Gastroesophageal sphincter (tissue), 4 donors: Measurements from ENCODE around the gene STK31. TPM values are rescaled to one million over a fixed set of nuclear protein-coding genes. Genes with fewer than 3 reads are reported as not detected.

Source experiments
- ATAC-seq: fragments of 150-250 bp; one replicate; pipeline ENCODE4 v1.9.1; 2016; ENCODE audit warnings: mild to moderate bottlenecking, moderate library complexity
- H3K27ac ChIP-seq, 4 donors: fragments of 200-600 bp; sonication (generic) in 3 of 4; 1 replicate in 3 of 4; 2 replicates in 1 of 4; pipeline ENCODE4 v1.5.1; 2016 to 2019
- H3K27me3 ChIP-seq: fragments of 200-600 bp; sonication (generic); one replicate; pipeline ENCODE4 v1.5.1; 2019
- H3K36me3 ChIP-seq, 2 donors: fragments of 200-600 bp; sonication (generic); one replicate each; pipeline ENCODE4 v1.5.1; 2019; ENCODE audit warnings: control low read depth in 1 of 2
- H3K4me1 ChIP-seq, 3 donors: fragments of 200-600 bp; sonication (generic); 1 replicate in 2 of 3; 2 replicates in 1 of 3; pipeline ENCODE4 v1.5.1; 2016 to 2019; ENCODE audit warnings: control low read depth in 2 of 3
- H3K4me3 ChIP-seq, 2 donors: fragments of 200-600 bp; sonication (generic); one replicate each; pipeline ENCODE4 v1.5.1; 2019; ENCODE audit warnings: mild to moderate bottlenecking in 1 of 2, moderate library complexity in 1 of 2
- H3K9me3 ChIP-seq, 3 donors: fragments of 200-600 bp; sonication (generic); one replicate each; pipeline ENCODE4 v1.5.1; 2017 to 2019; ENCODE audit warnings: control low read depth in 2 of 3
- EP300 ChIP-seq: sonication (generic); formaldehyde crosslinking; IDR thresholded peaks from one replicate; pipeline ENCODE4 v1.6.1; 2017; ENCODE audit warnings: antibody characterized with exemption, mild to moderate bottlenecking
- POLR2A ChIP-seq, 2 donors: fragments of 450-650 bp; IDR thresholded peaks; one replicate each; pipeline ENCODE4 v1.6.1; 2017; ENCODE audit warnings: antibody characterized with exemption in 2 of 2, mild to moderate bottlenecking in 2 of 2, moderate library complexity in 1 of 2
- POLR2AphosphoS5 ChIP-seq: sonication (generic); formaldehyde crosslinking; IDR thresholded peaks from one replicate; pipeline ENCODE4 v1.6.1; 2017; ENCODE audit warnings: antibody characterized with exemption
- WGBS, 2 donors: methylation state at CpG; one replicate each; pipeline ENCODE4 v1.1.5; 2018; ENCODE audit warnings: low coverage in 1 of 2; 5-methylcytosine and 5-hydroxymethylcytosine counted together
- total RNA-seq, 4 donors: library from RNA; depleted of rRNA; stranded (reverse); fragments of >200 nt; gene quantifications; one replicate each; pipeline ENCODE4 v1.1.0, GENCODE V29; 2016
- TF ChIP-seq, protein P1 (sequence below), 4 experiments: fragments of 200-600 bp in 2 of 4; fragments of 450-650 bp in 2 of 4; sonication (generic) in 1 of 4; IDR thresholded peaks; one replicate each; pipeline ENCODE4 v1.5.1; 2017 to 2019; ENCODE audit warnings: antibody characterized with exemption in 4 of 4, mild to moderate bottlenecking in 2 of 4, moderate library complexity in 2 of 4

Gene STK31
- total RNA-seq, 4 donors from 2014 or later, result 0.31 to 0.94 (median 0.62) TPM; not detected in 1

DNA sequence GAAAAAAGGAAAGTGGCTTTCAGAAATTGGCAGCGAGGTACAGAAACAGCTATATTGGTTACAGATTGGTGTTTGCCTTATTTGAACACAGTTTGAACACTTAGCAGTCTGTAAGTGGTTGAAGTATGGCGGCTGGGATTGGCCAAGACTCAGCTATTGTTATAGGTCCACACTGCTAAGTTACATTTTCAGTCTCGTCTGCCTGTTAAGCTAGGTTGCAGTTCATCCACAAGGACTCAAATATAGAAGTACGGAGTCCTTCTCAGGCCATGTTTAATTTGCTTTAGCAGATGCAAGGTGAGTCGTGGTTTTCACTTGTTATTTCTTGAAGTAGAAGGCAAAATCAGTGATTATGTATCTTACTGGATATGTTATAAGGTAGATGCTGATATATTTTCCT is 73.1 kb downstream of the STK31 start:
- Histone ChIP-seq H3K27ac (no peak overlapping the region), H3K4me3 (no peak overlapping the region), H3K4me1 (no peaks in the 10 kb centered on the region), H3K36me3 (no peaks in the 10 kb centered on the region), H3K27me3 (no peaks in the 10 kb centered on the region), H3K9me3 (peaks cover 0 to 6% (median 0%) of the 10 kb centered on the region in 3 donors)
- no peak for TF ChIP-seq POLR2AphosphoS5
- TF ChIP-seq, protein P1, sequence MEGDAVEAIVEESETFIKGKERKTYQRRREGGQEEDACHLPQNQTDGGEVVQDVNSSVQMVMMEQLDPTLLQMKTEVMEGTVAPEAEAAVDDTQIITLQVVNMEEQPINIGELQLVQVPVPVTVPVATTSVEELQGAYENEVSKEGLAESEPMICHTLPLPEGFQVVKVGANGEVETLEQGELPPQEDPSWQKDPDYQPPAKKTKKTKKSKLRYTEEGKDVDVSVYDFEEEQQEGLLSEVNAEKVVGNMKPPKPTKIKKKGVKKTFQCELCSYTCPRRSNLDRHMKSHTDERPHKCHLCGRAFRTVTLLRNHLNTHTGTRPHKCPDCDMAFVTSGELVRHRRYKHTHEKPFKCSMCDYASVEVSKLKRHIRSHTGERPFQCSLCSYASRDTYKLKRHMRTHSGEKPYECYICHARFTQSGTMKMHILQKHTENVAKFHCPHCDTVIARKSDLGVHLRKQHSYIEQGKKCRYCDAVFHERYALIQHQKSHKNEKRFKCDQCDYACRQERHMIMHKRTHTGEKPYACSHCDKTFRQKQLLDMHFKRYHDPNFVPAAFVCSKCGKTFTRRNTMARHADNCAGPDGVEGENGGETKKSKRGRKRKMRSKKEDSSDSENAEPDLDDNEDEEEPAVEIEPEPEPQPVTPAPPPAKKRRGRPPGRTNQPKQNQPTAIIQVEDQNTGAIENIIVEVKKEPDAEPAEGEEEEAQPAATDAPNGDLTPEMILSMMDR (IDR thresholded peaks at IDR 0.05), result no peak
- TF ChIP-seq POLR2A (IDR thresholded peaks at IDR 0.05), result no peak
- no peak for TF ChIP-seq EP300
- no peak for ATAC-seq
- WGBS, 2 donors, result 52 to 87% methylated on average over 5 of the region's 5 CpGs

DNA sequence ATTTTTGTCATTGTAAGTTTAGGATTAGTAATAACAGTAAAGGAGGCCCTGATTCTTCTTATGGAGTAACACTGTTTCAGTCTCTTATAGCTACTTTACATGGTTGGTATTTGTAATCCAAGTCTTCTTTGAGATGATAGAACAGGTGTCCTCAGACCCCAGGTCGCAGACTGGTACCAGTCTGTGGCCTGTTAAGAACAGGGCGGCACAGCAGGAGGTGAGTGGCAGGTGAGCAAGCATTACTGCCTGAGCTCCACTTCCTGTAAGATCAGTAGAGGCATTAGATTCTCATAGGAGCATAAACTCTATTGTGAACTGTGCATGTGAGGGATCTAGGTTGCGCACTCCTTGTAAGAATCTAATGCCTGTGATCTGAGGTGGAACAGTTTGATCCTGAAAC is 77.3 kb downstream of the STK31 start:
- TF ChIP-seq EP300 (no peak), POLR2AphosphoS5 (no peak), POLR2A (IDR thresholded peaks at IDR 0.05) (no peak)
- TF ChIP-seq, protein P1 (IDR thresholded peaks at IDR 0.05), result no peak
- Histone ChIP-seq H3K27ac (no peak overlapping the region), H3K4me1 (no peaks in the 10 kb centered on the region), H3K36me3 (no peaks in the 10 kb centered on the region), H3K4me3 (no peak overlapping the region), H3K27me3 (no peaks in the 10 kb centered on the region), H3K9me3 (no peaks in the 10 kb centered on the region)
- no peak for ATAC-seq
- WGBS, 2 donors, result 86 to 90% methylated on average over 2 of the region's 3 CpGs

GRCh38 chr7:23788843-23789242 is 78.8 kb downstream of the STK31 start:
- Histone ChIP-seq H3K27me3 (no peaks in the 10 kb centered on the region), H3K36me3 (no peaks in the 10 kb centered on the region), H3K4me1 (no peaks in the 10 kb centered on the region), H3K9me3 (no peaks in the 10 kb centered on the region), H3K4me3 (no peak overlapping the region), H3K27ac (no peak overlapping the region)
- no peak for TF ChIP-seq POLR2AphosphoS5
- ATAC-seq, result no peak
- 55 to 71% methylated on average over 3 of the region's 3 CpGs for WGBS, 2 donors

DNA sequence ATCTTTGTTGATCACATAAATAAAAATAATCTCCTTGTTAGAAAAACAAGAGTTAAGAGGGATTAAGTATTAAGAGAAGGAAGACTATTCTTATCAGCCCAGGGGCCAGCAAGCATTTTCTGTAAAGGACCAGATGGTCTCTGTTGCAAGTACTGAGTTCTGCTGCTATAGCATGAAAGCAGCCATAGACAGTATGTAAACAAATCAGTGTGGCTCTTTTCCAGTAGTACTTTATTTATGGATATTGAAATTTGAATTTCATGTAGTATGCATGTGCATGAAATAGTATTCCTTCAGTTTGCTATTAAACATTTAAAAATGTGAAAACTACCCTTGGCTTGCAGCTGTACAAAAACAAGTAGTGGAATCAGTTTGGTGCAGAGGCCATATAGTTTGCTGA is 81.7 kb downstream of the STK31 start:
- Histone ChIP-seq H3K27ac (no peak overlapping the region), H3K9me3 (peaks cover 0 to 20% (median 0%) of the 10 kb centered on the region in 3 donors), H3K36me3 (no peaks in the 10 kb centered on the region), H3K27me3 (no peaks in the 10 kb centered on the region), H3K4me3 (no peak overlapping the region), H3K4me1 (no peaks in the 10 kb centered on the region)
- no peak for ATAC-seq
- TF ChIP-seq, protein P1 (IDR thresholded peaks at IDR 0.05), result no peak
- TF ChIP-seq POLR2AphosphoS5, result no peak
- TF ChIP-seq EP300, result no peak
- TF ChIP-seq POLR2A (IDR thresholded peaks at IDR 0.05), result no peak

DNA sequence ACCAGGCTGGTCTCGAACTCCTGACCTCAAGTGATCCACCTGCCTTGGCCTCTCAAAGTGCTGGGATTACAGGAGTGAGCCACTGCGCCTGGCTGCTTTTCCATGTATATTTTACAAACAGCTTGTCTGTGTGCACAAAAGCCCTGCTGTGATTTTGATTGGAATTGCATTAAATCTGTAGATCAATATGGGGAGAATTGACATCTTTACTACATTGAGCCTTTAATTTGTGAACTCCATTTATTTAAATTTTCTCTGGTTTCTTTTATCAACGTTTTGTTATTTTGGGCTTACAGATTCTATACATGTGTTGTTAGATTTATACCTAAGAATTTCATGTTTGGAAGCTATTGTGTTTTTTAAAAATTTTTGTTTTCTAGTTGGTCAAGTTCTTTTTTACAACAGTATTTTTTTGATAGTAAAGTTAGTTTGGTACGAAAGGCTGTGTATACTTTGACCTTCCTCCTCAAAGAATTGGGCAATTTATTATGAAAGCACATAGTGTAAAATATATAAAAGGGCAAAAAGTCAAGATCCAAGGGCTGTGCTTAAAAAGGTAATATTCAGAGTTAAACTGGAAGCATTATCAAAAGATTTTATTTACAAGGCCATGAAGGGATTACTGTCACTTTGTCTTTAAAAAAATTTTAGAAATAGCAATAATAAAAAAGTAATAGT is 92.8 kb downstream of the STK31 start:
- Histone ChIP-seq H3K9me3 (no peaks in the 10 kb centered on the region), H3K4me3 (no peak overlapping the region), H3K4me1 (no peaks in the 10 kb centered on the region), H3K36me3 (no peaks in the 10 kb centered on the region), H3K27me3 (no peaks in the 10 kb centered on the region), H3K27ac (no peak overlapping the region)
- no peak for ATAC-seq
- 37 to 61% methylated on average over 4 of the region's 4 CpGs for WGBS, 2 donors
- TF ChIP-seq POLR2AphosphoS5 (no peak), POLR2A (IDR thresholded peaks at IDR 0.05) (no peak), EP300 (no peak)
- TF ChIP-seq, protein P1 (IDR thresholded peaks at IDR 0.05), result no peak
